SHP77 (cell line): ENCODE results near the gene POLN.

Source experiments
- DNase-seq, 2 experiments: peaks; one replicate each; lab custom pipeline; 2025; lab: John Stamatoyannopoulos, UW

Gene POLN

DNA sequence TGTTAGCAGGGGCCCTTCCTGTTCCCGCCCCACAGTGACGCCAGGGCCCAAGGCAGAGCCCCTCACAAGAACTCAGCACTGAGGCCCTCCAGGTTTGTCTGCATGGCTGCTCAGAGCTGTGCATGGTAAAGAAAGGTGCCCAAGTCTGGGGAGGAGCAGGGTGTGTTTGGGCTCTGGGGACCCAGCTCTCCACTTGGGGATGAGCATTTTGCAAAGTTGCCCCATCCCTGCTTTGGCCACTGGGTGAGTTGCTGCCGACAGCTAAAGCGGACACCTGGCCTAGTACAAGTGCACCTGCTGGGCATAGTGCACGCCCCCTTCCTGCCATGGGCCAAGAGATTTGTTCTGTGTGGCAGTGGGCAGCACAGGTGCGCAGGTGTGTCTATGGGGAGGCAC lies 22.0 kb upstream of the POLN start:
- no peak for DNase-seq

DNA sequence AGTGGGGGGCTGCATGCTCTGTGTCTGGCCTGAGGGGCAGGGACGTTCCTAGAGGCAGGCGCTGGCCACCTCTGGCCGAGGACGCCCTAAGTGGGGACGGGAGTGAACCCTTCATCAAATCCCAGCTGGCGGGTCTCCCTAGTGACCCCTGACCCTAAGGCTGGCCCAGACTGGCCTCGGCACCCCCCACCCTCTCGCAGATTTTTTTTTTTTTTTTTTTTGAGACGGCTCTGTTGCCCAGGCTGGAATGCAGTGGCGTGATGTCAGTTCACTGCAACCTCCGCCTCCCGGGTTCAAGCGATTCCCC lies 21.0 kb upstream of the POLN start:
- no peak for DNase-seq

DNA sequence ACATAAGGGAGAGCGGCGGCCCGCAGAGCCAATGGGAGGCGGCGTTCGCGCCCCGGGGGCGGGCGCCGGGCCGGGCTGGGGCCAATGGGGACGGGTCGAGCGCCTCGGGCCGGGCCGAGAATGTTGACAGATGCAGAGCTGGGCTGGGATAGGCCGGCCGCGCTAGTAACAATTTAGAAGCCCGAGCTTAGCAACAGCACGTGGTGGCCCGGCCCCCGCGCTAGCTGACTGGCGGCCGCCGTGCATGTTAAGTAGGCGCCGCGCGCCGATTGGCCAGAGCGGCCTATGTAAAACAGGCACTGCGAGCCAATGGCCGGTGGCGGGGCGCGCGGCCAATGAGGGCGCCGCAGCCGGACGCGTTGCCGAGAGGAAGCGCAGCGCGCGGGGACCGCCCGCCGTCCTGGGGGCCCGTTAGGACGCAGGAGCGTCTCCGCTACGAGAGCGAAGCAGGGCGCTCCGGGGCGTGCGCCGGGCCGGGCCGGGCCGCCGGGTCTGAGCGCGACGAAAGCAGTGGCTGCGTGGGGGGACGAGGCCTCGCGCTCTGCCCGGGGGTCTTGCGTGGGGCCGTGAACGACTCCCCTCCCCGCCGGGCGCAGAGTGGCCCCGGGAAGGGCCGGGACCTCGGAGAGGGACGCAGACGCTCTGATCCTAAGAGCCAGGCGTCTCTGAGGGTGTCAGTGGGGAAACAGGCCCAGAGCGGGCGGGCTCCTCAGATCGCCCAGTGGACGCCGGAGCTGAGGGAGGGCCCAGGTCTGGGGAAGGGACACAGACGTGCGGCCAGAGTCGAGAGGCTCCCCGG lies 20.4 kb upstream of the POLN start:
- peak; percentile 89 to 94 for DNase-seq

DNA sequence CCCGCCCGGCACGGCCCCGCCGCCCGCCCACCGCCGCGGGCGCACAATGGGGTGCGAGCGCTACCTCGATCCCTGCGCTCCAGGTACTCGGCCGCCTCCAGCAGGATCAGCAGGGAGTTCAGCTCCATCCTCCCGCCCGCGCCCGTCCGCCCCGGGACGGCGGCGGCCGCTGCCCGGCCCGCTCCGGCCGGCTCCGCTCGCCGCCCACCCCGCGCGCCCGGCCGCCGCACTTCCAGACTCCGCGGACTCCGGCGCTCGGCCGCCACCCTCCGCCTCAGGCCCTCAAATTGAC lies 19.9 kb upstream of the POLN start, which contains the start of gene MXD4:
Gene MXD4 (minus strand): TSS at position 257 of the 292 bp plus-strand sequence. CDS start 129 bp downstream, at position 128.
- no peak for DNase-seq

DNA sequence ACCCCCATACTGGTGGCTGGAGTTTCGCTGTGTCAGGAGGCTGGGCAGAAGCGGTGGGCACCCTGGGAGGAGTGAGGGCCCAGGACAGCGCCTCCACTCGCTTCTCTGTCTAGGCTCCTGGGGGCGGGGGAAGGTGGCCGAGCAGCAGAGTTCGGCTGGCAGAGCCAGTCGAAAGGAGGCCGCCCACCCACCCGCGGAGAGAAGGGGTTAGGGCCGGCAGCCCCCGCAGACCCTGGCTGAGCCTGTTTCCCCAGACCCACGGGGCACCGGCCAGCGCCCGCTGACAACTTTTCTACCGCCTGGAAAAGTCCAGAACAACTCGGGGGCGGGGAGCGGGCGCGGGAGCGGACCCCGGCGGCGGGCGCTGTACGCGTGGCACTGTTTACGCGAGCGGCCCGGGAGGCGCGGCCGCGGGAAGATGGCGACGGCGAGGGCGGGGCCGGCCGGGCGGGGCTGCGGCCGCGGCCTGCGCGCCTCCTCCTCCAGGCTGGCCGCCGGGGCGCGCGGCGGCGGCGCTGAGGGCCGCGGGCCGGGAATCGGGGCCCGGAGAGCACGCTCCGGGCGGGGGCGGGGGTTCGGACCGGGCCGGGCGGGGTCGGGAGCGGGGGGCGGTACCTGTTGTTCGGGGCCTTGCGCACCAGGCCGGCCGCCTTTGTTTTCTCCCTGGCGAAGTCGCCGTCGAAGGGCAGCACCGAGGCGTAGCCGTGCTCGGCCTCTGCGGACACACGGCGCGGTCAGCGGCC lies 19.4 kb upstream of the POLN start:
- DNase-seq, result no peak

DNA sequence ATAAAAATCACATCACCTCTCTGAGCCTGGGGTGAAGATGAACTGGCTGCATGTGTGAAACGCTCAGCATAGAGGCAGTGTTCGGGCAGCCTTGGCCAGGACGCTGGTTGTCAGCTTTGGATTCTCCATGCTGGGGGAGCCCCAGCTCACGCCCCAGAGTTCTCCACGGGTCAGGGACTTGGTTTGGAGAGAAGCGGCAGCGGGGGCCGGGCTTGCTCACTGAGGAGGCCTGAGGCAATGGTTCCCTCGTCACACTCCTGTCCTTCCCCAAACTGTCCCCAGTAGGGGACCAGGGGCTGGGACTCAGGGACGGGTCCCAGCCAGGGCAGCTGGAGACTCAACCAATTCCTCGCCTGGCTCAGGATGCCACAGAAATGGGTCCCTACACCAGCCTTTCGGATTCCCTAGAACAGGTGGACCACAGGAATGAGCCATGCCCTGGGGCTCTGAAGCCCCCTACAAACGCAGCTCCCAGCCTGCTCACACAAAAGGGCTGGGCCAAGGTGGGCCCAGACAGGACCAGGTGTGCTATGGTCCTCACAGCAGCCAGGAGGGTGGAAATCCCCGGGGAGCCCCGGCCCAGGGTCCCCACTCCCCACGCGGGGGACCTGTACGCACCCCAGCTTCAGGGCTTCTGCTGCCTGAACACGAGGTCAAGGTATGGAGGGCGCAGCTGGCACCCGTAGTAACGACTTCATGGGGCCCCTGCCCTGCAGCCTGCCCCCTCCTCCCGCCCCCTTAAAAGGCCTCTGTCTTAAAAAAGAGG lies 18.6 kb upstream of the POLN start:
- DNase-seq, result no peak

DNA sequence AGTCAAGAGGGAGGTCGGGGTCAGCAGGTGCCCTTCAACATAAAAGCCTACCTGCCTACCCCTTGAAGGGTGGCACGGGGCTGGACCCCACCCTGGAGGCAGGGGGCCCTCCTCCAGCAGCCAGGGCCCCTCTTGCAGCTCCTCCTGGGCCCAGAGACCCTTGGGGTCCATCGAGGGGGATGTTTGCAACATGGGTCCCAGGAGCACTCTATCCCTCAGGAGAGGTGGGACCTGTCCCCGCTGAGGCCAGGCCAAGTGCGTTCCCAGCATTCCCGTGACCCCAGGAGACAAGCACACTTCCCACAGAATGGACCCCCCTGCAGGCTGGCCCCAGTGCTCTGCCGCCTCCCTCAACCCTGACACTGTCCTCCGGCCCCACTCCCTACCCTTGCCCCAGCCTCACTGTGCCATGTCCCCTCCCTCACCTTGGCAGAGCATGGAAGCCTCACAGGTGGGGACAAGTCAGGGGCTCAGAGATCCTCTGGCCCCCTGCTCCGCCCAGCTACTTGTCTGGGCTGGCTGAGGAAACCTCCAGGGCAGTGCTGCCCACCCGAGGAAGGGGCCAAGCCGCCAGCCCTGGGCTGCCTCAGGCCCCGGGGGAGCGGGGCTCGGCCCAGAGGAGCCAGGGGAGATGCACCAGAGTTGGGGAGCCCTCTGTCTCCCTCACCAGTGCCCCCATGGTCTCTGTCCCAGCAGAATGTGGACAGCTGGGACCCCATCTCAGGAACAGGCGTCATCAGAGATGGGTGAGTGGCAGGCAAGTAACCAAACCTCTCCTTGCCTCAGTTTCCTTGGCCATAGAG lies 17.8 kb upstream of the POLN start:
- DNase-seq, result no peak

DNA sequence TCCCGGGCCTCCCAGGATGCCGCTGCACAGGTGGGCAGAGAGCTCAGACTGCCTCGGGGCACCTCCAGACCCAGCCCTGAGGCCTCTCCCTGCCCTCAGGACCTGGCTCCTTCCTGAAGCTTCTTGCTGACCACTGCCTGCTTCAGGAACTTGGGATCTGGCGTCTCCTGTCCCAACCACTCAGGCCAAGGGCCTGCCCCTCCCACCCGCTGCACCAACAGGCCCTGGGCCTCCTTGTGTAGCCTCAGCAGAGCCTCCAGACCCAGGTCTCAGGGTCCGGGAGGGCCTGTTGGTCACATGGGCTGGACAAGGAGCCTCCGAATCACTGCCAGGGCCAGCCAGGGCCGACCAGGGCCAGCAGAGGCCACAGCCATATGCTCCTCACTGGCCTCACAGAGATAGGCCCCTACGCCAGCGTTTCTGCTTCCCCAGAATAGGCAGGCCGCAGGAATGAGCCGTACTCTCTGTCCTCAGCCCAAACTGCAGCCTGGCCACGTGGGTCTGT lies 17.2 kb upstream of the POLN start:
- no peak for DNase-seq

DNA sequence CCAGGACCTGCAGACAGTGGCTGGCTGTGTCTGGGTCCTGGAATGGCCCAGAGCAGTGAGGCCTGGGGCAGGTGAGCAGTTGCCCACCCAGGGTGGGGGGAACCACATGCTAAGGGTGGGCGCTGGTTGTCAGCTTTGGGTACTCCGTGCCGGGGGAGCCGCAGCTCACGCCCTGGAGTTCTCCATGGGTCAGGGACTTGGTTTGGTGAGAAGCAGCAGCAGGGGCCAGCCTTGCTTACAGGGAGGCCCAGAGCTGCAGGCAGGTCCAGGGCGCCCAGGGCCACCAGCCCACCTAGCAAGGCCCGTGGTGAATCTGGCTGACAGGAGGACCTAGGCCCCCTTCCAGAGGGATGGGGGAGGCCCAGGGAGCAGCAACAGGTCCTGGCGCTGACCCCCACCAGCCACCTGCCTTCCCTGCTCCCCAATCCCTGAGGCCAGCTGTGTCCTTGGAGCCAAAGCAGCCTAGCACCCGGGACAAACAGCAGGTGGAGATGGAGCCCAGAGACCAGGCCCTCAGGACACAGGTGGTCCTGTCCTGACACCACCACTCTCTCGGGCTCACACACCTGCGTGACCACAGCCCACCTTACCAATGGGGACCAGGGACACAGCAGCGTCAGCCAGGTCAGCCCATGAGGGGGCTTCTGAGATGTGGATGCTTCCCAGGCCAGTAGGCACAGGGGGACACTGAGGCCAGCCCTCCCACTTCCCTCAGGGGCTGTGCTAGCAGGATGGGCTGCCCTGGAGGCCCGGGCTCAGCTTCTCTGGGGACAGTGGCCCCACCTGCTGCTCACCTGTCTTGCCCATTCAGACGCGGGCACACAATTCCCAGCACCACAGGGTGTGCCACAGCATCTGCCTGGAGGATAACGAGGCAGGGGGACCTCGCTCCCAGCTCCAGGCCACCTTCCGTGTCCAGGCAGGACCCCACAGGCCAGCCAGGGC lies 16.4 kb upstream of the POLN start:
- no peak for DNase-seq

DNA sequence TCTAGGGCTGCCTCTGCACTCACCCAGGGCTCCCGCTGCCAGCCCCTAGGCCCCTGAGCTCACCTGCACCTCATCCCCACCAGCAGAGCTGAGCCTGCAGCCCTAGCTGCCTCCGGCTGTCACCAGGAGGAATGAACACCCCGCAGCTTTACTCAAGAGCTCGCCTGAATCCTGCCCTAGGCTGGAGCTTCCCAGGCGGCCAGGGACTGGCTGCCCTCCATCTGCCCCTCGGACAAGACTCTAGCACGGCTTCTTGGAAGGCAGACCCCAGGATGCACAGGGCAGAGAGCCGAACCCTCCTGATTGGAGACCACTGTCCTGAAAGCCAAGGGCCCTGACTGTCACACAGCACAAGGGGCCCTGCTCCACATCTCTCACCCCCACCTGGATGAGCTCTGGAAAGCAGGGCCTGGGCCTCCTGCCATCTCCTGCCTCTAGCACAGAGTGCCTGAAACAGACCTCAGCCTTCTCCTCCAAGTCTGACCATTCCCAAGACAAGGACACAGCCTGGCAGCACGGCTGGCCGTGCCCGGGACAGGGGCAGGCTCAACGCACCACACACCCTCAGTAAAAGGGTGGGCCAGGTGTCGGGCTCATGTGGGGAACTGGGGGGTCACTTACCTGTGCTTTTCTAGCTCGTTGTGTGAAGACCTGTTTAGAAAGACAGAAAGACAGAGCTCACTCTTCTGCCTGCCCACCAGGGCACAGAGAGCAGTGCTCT lies 15.6 kb upstream of the POLN start:
- no peak for DNase-seq

DNA sequence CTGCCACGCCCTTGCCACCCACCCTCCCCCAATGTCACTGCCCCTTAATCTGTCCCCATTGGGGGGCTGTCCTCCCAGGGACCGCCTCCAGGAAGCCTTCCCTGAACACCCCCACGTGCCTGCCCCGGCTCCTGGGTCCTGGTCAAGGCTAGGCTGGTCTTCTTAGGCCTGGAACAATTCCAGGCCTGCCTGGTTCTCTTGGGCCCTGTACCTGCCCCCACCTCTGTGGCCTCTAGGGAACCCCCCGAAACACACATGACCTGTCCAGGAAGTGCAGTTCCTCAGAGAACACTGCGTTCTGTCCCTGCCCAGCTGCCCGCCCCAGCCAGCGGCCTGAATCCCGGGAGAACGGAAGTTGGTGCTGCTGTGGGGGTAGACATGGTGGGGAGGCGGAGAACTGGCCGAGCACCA lies 14.9 kb upstream of the POLN start:
- DNase-seq, result no peak

DNA sequence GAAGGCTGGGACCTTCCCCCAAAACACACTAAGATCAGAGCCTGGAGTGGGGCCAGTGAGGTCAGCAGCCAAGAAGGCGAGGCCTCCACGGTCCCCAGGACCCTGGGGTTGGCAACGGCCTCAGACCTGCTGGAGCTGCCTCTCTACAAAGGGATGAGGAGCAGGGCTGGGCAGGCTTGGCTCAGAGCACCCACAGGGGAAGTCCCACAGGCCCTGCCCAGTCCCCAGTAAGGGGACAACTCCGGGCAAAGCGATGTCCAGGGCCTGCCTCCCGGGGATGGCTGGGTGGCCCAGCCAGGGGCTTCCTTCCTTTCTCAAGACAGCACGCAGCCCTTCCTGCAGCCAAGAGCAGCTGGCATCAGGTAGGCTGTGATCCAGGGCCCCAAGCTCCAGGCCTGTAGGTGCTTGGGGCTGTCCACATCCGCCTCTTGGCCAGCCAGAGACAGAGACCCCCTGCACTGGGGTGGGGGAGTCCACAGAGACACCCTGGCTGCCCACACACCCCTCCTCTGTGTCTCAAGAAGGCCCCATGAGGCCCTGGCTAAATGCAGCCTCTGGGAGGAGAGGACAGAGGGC lies 14.3 kb upstream of the POLN start:
- DNase-seq, result no peak

DNA sequence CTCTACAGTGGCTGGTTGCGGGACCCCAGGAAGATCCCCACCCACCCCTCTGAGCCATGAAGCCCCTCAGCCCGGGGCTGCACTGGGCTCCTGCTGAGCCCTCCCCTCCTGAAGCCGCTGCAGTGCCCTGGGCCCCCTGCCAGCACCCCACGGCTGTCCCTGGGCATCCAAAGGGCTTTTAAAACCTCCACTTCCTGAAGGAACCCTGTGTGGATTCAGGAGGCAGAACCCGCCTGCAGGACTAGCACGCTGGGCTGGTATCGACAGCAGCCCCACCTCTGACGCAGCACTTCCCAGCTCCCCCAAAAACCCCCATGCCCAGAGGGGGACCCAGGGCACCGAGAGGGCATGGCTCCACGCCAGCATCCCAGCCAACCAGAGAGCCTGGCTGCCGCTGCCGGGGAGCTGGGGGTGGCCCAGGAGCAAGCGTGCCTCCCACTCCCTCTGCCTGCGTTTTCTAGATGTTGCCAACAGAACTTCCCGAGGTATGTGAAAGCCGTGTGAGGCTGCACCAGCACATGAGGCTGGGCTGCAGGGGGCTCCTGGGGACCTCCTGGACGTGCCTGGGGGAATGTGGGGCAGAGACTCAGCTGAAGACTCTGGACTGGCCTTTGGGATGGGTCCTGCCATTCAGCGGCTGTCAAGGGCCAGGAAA lies 13.7 kb upstream of the POLN start:
- no peak for DNase-seq

DNA sequence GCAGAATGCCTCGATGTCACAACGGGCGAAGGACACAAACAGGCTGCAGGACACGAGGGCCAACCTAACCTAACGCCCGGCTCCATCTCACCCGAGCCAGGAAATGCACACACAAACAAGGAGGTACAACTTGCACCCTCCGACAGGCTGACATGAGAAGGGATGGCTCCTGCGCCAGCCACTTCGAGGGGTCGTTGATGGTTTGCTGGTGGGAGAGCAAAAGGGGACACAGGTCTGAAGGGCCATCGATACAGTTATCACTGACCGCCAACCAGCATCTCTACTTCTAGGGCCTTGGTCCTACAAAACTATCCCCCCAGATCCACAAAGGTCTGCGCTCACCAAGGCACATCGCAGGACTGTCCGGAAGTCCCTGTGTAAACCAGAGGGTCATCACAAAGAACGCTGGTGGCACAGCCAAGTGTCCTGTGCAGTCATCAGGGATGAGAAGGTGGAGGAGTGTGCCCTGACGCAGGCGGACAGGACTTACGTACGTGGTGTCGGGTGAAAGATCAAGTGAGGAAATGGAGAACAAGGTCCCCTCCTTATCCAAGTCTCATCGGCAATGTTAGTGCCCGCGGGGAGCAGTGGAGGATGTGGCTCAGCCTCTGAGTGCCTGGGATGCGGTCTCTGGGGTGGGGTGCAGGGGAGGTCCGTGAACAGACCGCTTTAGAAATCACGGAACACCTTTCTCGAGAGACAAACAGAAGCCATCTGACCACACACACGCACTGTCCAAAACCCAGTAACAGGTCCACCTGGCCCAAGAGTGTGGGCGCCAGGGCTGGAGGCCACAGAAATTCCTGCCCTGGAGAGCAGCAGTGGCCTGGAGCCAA lies 13.0 kb upstream of the POLN start:
- DNase-seq, result no peak

DNA sequence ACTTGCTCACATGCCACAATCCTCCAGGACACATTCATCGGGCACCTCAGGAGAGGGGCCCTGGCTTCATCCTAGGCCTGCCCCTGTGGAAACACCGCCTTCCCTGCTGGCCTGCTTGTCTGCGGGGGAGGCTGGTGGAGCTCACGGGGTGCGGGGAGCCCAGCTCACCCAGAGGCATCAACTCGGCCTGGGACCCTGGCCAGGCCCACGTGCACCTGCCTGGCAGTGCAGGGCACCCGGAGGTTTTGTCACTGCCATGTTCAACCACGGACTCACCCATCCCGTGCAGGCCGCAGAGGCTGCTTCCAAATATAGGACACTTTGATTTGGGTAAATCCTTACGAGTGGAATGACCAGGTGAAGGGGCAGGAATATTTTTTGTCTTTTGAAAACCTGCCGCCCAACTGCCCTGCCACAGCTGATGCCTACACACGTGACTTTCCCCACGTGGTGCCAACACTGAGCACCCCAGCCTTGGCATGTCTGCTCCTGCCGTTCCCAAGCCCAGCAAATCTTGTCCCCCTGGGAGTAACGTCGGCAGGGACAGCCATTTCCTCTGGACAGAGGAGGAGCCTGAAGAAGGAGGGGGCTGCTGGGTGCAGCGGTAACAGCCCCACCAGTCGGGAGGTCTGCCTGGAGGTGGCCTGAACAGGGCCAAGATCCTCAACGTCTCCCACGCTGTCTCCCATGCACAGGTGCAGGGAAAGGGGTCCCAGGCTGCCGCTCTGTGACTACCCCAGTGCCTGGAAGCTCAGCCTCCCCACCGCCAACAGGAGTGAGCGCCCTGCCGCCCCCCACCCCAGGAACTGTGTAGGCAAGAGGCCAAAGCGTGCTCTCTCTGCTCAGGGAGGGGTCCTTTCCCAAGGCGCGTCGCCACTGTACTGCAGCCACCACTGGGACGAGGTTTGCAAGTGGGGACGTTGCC lies 11.5 kb upstream of the POLN start:
- DNase-seq, result no peak

DNA sequence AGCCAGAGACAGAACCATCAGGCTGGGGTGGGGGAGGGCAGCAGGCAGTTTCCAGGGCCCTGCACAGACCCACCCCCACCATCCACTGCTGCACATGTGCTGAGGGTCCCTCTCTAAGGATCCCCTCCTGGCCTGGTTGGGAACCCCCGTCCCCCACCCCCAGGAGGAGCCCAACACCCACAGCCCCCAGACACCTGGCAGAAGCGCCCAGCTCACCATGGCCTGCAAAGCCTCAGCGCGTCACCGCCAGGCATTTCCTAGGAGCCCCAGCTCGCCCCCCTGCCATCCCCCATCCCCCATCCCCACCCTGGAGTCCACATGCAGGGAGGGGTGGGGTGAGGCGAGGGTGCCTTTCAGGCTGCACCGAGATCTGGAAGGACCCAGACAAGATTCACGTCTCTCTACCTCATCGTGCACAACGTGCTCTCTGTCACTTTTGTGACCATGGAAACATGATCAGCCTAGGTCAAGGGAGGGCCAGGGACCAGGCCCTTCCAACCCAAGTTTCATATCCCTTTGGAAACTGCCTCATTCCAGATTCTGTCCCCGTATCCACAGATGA lies 10.7 kb upstream of the POLN start:
- no peak for DNase-seq
